ENCODE data around the gene STRIP2.

The STRIP2 gene

DNA sequence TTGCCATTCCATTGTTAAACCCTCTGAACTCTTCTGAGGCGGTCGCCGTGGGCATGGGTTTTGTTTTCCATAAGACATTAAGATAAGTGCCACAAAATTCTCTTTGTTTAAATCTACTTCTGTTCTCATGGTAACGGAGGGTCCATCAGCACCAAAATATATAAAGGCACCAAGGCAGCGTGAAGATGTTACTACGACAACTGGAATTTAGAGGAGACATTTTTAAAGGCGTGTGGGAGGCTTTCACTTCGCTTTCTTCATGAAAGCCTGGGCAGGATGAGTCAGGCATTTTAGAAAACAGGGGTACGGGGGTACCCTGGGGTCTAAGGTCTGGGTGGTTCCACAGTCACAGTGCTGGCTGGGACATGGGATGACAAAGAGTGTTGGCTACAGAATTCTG, 102.1 kb downstream of the STRIP2 start:
- no peak overlapping the region for H3K4me3 ChIP-seq (ENCODE audit: control insufficient read depth, low read depth, low read length)
- TF ChIP-seq, protein P1, sequence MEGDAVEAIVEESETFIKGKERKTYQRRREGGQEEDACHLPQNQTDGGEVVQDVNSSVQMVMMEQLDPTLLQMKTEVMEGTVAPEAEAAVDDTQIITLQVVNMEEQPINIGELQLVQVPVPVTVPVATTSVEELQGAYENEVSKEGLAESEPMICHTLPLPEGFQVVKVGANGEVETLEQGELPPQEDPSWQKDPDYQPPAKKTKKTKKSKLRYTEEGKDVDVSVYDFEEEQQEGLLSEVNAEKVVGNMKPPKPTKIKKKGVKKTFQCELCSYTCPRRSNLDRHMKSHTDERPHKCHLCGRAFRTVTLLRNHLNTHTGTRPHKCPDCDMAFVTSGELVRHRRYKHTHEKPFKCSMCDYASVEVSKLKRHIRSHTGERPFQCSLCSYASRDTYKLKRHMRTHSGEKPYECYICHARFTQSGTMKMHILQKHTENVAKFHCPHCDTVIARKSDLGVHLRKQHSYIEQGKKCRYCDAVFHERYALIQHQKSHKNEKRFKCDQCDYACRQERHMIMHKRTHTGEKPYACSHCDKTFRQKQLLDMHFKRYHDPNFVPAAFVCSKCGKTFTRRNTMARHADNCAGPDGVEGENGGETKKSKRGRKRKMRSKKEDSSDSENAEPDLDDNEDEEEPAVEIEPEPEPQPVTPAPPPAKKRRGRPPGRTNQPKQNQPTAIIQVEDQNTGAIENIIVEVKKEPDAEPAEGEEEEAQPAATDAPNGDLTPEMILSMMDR (IDR thresholded peaks at IDR 0.05; ENCODE audit: control insufficient read depth, insufficient read depth, low read depth, low read length, missing control alignments), result no peak
- DNase-seq (ENCODE audit: low read depth), result no peak

All from AG09309 (cell line).